NCI-H187 treated with DMSO at 0.1 percent for 48 hours (cell line): ENCODE results near the gene OLFML2B.

Experiments used
- DNase-seq: peaks from one replicate; lab custom pipeline; 2025; lab: John Stamatoyannopoulos, UW

The OLFML2B gene

DNA sequence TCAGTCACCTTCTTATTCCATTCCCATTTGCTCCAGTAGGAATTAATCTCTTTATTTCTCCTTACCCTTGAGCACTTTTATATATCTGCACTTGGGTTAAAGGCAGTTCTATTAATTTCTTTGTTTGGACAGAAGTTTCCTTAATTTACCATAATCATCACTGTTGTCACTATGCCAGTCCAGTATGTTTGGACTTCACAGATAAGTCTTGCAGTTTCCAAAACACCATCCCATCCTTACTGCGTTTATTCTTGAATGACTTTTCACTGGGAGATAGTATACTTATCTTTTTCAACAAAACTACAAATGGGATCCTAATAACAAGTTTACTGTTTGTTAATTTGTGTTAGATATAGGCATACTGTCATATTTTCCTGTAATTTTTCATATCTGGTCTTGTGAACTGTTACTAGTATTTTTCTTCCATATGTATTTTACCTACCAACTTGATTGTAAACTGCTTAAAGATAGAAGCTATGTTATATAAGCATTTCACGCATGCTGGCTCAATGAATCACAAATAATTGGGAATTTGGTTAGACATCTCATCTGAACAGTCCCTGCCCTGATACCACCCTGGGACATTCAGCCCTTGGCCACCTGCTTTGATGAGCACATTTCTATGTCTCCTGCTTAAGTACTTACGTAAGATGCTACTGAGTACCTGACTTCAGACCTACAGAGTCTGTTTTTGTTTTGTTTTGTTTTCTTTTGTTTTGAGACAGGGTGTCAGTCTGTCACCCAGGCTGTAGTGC lies 78.2 kb downstream of the OLFML2B start:
- DNase-seq = no peak

DNA sequence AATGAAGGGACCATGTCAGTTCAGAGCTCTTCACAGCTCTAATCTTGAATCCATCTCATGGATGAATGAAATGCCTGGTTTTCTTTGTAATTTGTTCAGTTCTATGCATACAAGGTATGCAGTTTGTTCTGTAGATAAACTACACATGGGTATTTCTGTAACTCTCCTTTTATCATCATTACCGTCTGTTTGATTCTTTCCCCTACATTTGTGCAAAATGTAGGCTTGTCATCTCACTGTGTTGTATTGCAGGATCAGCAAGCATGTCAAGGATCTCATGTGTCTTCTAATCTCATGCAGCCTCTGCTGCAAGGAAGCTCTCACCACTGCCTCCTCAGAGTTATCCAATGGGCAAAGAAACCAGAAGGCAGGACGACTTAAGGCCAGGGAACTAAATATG lies 79.3 kb downstream of the OLFML2B start:
- no peak for DNase-seq

DNA sequence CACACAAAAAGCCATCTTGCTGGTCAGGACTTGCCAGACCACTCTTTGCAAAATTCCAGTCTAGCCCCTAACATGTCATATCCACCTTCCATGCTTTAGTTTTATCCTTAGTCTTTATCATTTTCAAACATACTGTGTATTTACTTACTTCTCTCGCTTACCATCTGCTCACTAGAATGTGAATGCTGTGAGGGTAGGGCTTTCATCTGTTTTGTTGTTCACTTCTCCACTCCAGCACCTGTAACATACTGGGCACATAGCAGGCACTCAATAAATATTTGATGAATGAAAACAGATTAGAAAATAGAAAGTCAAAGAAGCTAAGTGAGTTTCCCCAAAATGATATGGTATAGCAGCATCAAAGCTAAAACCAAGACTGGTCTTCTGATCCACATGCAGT lies 79.9 kb downstream of the OLFML2B start:
- no peak for DNase-seq

DNA sequence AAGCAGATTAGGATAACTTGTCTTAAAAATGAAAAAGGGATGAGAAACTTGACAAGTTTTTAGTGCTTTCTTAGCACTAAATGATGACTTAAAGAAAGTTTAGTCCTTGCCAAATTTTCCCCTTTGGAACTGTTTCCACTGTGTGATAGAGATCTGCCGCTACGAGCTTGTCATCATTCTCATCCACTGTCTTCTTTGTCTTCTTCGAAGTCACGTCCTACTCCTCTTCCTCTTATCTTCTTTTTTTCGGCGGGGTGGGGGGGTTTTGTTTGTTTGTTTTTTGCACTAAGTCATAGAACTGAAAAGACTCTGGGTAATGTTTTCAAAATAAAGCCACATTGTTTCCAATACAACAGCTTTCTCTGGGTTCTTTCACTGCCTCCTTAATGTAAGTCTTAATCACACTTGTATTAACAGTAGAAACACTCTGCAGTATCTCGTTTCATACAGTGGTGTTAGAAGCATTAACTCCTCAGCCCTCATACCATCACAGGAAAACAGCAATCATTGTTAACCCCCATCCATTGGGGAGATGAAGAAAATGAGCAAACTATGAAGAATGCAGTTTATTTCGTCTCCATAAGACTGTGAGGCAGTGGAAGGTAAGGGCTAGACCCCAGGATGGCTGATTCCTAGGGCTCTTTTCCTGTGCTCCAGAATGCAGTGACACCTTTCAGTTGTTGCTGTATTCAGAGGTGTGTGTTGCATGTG lies 81.8 kb downstream of the OLFML2B start:
- DNase-seq = no peak

DNA sequence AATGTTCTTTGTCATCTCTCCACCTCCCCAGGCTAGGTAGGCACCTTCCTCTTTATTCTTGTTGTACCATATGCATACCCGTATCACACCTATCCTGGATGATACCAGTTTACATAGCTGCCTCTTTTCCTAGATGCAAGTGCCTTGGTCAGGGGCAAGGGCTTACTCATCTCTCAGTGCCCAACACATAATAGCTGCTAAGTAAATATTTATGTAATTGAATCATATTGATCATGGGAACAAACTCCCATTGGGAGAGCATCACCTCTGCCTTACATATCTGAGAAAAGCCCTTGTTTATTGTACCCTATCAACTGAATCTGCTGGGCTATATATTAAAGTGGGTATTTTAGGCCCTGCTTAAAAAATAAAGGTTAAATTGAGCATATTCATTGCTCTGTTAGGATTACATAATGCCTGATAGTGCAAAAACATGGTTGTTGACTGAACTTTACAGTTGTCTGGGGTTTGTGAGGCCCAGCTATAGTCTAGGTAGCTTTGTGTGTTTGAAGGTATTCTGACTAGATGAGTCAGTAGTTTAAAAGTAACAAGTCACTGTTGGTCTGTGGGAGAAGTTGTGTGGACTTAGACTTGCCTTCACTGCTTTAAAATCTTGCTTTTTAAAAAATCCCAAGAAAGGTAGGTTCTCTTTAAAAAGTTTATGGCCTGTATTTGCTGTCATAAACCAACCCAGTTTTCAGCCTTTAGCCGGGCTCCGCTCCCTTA lies 82.6 kb downstream of the OLFML2B start:
- no peak for DNase-seq

DNA sequence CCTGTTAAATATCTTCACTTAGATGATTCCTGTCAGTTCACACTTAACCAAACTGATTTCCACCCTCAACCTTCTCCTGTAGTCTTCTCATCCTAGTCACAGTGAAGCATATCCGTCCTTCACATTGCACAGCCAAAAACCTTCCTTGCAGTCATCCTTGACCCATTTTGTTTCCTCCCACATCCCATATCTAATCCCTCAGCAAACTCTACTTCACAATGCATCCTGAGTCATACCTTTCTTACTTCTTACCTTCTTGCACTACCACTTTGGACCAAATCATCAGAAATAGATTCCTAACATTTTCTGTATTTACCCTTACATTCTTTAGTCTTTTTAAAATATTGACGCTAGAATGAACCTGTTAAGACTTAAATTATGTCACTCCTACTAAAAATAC lies 86.9 kb downstream of the OLFML2B start:
- no peak for DNase-seq

DNA sequence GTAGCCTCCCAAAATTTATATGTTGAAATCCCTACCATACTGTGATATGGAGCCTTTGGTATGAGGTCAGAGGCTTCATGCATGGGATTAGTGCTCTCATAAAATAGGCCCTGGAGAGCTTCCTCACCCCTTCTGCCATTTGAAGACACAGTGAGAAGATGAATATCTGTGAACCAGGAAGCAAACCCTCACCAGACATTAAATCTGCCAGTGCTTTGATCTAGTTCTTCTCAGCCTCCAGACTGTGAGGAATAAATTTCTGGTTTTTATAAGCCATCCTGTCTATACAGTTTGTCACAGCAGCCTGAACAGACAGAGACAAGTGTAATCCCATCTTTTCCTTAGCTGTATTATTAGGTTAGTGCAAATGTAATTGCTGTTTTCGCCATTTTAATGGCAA lies 88.4 kb downstream of the OLFML2B start:
- DNase-seq = no peak

DNA sequence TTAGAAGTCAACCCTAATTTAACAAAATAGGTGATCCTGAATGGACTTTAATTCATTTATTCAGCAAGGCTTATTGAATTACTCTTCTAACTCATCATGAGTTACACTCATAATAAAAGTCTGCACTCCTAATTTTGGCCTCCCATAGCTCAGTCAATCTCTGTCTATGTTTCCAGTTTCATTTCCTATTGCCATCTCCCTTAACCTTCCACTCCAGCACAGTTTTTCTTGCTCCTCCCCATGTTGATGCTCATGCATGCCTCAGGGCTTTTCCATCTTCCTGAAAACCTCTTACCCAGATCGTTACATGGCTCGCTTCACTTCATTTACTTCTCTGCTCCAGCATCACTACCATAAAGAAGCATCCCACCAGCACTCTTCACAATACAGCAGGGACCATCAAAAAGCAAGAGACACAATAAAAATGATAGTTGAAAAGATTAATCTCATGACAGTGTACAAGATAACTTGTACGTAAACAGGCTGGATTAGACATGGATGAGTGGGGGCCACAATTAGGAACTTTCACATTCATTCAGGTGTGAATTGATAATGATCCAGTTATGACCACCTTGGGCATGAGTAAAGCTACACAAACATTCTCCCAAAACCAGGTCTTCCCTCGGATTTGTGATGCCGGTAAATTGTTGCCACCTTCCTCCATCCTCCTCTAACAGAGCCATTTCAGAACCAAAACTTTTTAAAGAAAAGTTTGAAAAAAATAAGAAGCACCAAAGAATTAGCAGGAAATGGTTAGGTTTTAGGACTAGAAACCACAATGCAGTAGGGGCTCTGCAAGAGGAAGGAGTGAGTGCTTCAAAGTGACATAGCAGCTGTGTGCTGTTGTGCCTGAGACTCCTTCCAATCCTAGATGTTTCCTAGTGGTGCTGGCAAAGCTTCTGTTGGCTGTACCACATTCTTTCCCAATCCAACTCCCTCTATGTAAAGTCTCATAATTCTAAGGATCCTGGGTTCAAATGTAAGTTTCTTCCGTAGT lies 89.8 kb downstream of the OLFML2B start:
- DNase-seq = peak; percentile 88
